Epithelial cell of esophagus (primary cell): ENCODE results near the gene KRR1.
"Not testable (repeated sequence)": the region's sequence is repeated elsewhere in the genome, so short reads cannot be mapped to it uniquely, and the experiment has no call there.

Experiments used
- DNase-seq: peaks from one replicate; pipeline ENCODE4 v3.0.0; 2010; ENCODE audit warnings: low read depth
- H3K4me3 ChIP-seq: 2 replicates; pipeline ENCODE4 v1.5.1; 2011; ENCODE audit warnings: mild to moderate bottlenecking, low read length, control low read depth
- CTCF ChIP-seq: IDR thresholded peaks from 2 replicates; pipeline ENCODE4 v1.5.1; 2011; ENCODE audit warnings: low read depth, mild to moderate bottlenecking, low read length, control low read depth, inconsistent platforms; ENCODE audit not compliant: insufficient read depth; ENCODE audit errors: missing control alignments

KRR1 gene

DNA sequence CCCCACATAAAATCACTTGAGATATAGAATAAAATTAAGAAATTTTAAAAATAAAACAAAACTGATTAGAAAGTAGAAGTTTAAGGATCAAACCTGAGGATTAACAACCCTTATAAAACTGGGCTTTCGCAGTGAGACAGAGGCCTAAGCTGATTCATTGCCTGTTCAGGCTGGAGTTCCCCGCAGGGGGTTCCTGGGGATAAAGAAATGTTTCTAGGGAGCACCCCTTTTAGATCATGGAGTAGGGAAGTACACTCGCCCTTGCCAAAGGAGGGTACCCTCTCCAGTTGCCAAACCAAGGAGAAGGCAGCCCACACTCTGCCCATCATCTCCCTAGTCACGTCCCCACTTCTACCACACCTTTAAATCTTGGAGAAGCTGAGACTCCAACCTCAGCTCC lies 24.1 kb downstream of the KRR1 start:
- H3K4me3 ChIP-seq, result no peak overlapping the region
- no peak for DNase-seq
- no peak for TF ChIP-seq CTCF

- not testable (repeated sequence) for H3K4me3 ChIP-seq, DNase-seq
These were observed 27.0 kb downstream of the KRR1 start for GRCh38 chr12:75484450-75484849.

DNA sequence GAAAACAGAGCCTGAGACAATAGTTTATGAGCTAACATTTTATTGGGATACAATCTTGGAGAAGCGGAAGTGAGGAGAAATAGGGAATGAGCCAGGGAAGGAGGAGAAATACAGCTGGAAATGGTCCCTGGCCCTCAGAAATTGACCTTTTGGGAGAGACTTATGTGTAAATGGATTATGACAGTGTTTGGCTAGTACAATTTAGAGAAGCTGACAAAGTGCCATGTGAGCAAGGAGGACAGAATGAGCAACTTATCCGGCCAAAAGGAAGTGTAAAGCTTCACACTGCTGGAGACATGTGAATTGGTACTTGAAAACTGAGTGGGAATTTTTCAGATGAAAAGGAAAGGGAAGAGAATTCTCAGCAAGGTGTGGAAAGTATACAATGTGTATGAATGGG lies 28.0 kb downstream of the KRR1 start:
- TF ChIP-seq CTCF, result no peak
- no peak overlapping the region for H3K4me3 ChIP-seq
- DNase-seq, result no peak

DNA sequence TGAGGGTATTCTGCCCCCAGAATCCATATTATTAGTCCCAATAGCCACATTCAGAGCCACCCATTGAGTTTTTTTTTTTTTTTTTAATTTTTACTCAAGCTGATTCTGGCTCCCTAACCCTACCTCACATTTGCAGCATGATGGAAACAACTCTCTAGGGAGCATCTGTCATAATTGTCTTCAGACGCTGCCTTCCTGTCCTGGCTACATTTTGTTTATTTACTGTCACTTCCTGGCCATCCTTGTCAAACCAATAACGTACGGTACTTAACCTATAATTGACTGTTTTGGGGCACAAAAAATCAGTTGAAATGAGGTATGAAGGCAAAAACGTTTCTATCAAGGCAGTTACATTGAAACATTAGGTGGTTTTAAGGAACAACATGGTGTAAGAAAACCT lies 28.8 kb downstream of the KRR1 start:
- no peak for DNase-seq
- H3K4me3 ChIP-seq, result no peak overlapping the region
- no peak for TF ChIP-seq CTCF

GRCh38 chr12:75481774-75482173 lies 29.6 kb downstream of the KRR1 start:
- peak; percentile 65 for DNase-seq
- no peak overlapping the region for H3K4me3 ChIP-seq
- no peak for TF ChIP-seq CTCF

DNA sequence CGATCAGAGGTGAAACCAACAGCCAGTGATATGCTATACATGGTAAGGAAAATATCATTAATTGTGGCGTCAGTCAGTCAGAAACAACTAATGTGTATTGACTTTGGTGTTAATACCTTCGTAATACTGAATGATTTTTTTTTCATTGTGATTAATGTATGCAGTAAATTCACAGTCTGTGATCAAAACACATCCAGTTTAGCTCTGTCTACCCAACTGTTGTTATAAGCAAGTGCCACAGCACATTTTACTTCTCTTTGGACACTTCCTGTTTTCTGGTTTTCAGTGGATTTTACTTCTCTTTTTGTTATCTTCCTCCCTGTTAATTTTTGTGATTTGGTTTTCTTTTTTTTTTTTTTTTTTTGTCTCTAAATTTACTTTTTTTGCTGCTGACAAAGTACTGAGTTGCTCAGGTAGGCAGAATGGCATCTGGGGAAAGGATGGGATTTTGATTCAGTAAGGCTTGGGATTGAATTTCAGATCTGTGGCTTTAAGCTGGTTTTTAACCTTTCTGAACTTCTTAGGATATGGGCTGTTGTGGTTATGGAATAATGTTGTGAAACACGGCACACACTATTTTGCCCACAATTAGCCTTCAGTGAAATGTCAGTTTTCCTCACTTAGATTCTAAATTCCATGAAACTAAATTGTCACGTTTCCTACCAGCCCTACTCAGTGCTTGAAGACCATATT lies 30.2 kb downstream of the KRR1 start:
- peak overlapping the region; percentile 21 for H3K4me3 ChIP-seq
- TF ChIP-seq CTCF, result no peak
- no peak for DNase-seq

DNA sequence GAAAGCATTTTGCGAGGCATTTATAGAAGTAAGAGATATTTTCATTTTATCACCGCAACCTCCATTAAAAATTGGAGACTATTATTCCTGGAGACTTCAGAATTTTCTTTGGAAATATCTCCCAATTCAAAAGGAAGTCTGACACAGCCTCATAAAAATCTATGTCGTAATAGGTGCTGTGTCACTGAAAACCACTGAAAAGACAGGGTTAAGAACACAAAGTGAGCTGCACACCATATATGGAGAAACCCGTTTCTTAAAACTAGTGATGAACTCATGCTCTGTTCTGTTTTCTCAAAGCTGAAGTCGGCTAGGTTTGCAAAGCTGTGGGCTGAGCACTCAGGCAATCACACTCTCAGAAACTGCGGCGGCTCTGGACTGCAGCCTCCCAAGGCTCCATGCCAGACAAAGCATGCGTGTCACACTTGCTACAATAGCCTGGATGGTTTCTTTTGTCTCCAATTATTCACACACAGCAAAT lies 30.9 kb downstream of the KRR1 start, which contains the start of gene GLIPR1:
Gene GLIPR1, plus strand, starts transcription at position 287 of the 481 bp plus-strand sequence. Its CDS starts 126 bp downstream, at position 413.
- no peak for TF ChIP-seq CTCF
- DNase-seq, result peak; percentile 92
- peak within 1 kb of the TSS; percentile 21 for H3K4me3 ChIP-seq
